Esophagus (tissue), 2 donors: ENCODE measurements around the gene TM9SF1. TPM values are rescaled to one million over a fixed set of nuclear protein-coding genes. Genes with fewer than 3 reads are reported as not detected.

Experiments used
- H3K27ac ChIP-seq, 2 donors: one replicate each; pipeline ENCODE4 v1.5.1; 2013; ENCODE audit warnings: low read depth in 2 of 2, mild to moderate bottlenecking in 2 of 2, inconsistent platforms in 1 of 2, low read length in 1 of 2, moderate library complexity in 1 of 2
- H3K27me3 ChIP-seq, 2 donors: one replicate each; pipeline ENCODE4 v1.6.1; 2013; ENCODE audit warnings: low read length in 2 of 2, control low read depth in 1 of 2, mild to moderate bottlenecking in 1 of 2; ENCODE audit not compliant: insufficient read depth in 2 of 2, control insufficient read depth in 1 of 2
- H3K36me3 ChIP-seq, 2 donors: one replicate each; pipeline ENCODE4 v1.6.1; 2013; ENCODE audit warnings: low read length in 1 of 2; ENCODE audit not compliant: control insufficient read depth in 2 of 2, insufficient read depth in 2 of 2
- H3K4me1 ChIP-seq, 2 donors: one replicate each; pipeline ENCODE4 v1.6.1; 2013; ENCODE audit warnings: low read length in 1 of 2; ENCODE audit not compliant: control insufficient read depth in 2 of 2, insufficient read depth in 2 of 2
- H3K4me3 ChIP-seq, 2 donors: one replicate each; pipeline ENCODE4 v1.5.1; 2013; ENCODE audit warnings: low read length in 2 of 2, mild to moderate bottlenecking in 2 of 2, low read depth in 1 of 2, moderate library complexity in 1 of 2
- H3K9me3 ChIP-seq, 2 donors: one replicate each; pipeline ENCODE4 v1.6.1; 2013; ENCODE audit warnings: mild to moderate bottlenecking in 2 of 2, low read depth in 1 of 2, low read length in 1 of 2, moderate library complexity in 1 of 2; ENCODE audit not compliant: control insufficient read depth in 2 of 2, insufficient read depth in 1 of 2
- WGBS, 2 donors: extraction: QIAGEN DNeasy Blood & Tissue Kit; methylation state at CpG; one replicate each; pipeline ENCODE4 v1.1.7; 2013; 5-methylcytosine and 5-hydroxymethylcytosine counted together
- polyA plus RNA-seq, 2 donors: library from polyadenylated mRNA; stranded (reverse); fragments of 200-250 nt; gene quantifications; one replicate each; pipeline ENCODE4 v1.2.3, GENCODE V29; 2013
- donor health status: healthy with polysubstance abuse.
- donor health status: Bipolar disorder and iron deficiency.

TM9SF1 gene
- polyA plus RNA-seq, 2 donors: 10.0 to 25.8 TPM

DNA sequence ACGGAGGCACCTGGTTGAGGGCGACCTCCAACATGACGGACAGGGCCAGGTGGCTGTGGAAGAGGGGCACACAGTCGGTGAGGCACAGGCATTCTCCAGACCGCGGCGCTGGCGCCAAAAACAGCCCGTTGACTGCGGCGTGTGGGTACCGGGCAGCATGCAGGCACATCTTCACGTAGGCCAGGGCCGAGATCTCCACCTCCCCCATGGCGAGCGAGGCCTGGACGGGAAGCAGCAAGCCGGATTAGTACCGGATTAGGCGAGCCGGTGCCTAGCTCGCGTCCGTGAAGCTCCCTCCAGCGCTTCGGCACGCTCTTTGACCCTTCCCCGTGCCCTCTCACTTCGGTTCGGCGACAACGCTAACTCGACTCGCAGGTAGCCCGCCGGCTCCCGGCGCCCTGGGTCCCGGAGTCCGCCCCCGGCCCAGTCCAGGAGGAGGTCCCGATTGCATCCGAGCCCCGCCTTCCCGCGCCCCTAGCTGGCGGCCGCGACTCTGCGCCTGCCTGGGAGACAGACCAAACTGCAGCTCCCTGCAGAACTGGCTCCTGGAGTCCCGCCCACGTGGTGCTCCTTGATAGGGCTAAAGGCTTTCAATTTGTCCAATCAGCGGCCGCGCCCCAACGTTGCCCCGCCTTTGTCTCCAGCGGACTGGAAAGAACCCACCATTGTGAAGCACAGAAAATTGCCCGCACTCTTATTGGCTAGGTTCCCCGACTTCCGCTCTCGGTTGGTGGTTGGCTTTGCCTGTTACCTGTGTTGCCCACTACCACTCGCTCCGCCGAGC is 54.0 kb downstream of the TM9SF1 start, which contains the start of gene EMC9:
Gene EMC9 (minus strand): TSS at position 495 of the 784 bp plus-strand sequence. CDS start 287 bp downstream, at position 208.
- 0% methylated on average over 65 of the region's 65 CpGs for WGBS, 2 donors
- Histone ChIP-seq H3K4me3 (peak within 1 kb of the TSS; percentile 63 to 85), H3K27me3 (no peaks in the 10 kb centered on the region), H3K36me3 (peaks cover 3 to 21% of the 10 kb centered on the region in 2 donors), H3K4me1 (peaks cover 8 to 21% of the 10 kb centered on the region in 2 donors), H3K27ac (peak within 1 kb of the TSS; percentile 97), H3K9me3 (no peaks in the 10 kb centered on the region)

DNA sequence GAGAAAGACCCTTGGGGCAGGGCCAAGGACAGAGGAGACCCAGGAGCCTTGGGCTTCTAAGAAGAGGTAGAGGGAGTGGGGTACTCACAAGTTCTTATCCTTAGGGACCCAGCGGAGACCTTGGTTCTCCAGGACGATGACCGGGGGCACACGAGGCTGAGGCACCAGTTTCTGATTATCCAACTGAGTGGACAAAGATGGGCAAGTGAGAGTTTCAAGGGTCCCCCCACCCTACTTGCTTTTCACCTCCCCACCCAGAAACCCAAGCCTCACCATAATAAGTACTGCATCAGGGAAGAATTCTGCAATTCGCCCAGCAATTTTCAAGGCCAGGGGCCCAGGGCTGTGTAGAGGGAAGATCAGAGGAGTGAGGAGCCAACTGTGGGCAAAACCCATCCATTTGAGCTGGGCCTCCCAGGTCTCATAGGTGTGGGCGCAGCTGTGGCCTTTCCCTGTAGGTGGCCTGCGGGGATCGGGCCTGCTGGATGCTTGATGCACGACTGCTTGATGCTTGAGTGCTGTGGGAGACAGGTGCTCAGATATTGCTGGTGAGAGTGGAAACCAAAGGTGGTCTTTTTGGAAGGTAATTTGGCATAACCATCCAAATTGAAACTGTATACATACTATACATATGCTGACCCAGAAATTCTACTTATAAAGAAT is 55.8 kb downstream of the TM9SF1 start:
- 72 to 81% methylated on average over 9 of the region's 9 CpGs for WGBS, 2 donors
- Histone ChIP-seq H3K4me3 (no peak overlapping the region), H3K27ac (no peak overlapping the region), H3K36me3 (peaks cover 3 to 18% of the 10 kb centered on the region in 2 donors), H3K27me3 (no peaks in the 10 kb centered on the region), H3K4me1 (peaks cover 8 to 15% of the 10 kb centered on the region in 2 donors), H3K9me3 (no peaks in the 10 kb centered on the region)

Other genes with a start within 250 kb of the TM9SF1 start
- 10 to 100 TPM; 39.2 to 56.4 TPM for gene DHRS4, start 241.7 kb downstream of the TM9SF1 start, polyA plus RNA-seq
- 10 to 100 TPM; 32.9 to 43.5 TPM for gene DHRS4L2, start 206.5 kb downstream of the TM9SF1 start, polyA plus RNA-seq
- 1 to 10 TPM in 1 of 2 donors, under 1 TPM in 1; 0.55 to 2.3 TPM for gene CARMIL3, start 143.4 kb downstream of the TM9SF1 start, polyA plus RNA-seq
- under 1 TPM in 1 of 2 donors, not detected in 1; 0.06 TPM for gene CPNE6, start 123.9 kb downstream of the TM9SF1 start, polyA plus RNA-seq
- 10 to 100 TPM; 10.1 to 29.2 TPM for gene PCK2, start 101.1 kb downstream of the TM9SF1 start, polyA plus RNA-seq
- 10 to 100 TPM; 21.5 to 41.6 TPM for gene DCAF11, start 80.7 kb downstream of the TM9SF1 start, polyA plus RNA-seq
- gene NRL, start 80.5 kb downstream of the TM9SF1 start, polyA plus RNA-seq: 1 to 10 TPM in 1 of 2 donors, under 1 TPM in 1; 0.86 to 1.4 TPM
- 1 to 10 TPM in 1 of 2 donors, under 1 TPM in 1; 0.60 to 1.1 TPM for gene FITM1, start 64.8 kb downstream of the TM9SF1 start, polyA plus RNA-seq
- gene PSME1, start 59.2 kb downstream of the TM9SF1 start, polyA plus RNA-seq: 100 to 1,000 TPM; 146 to 198 TPM
- 10 to 100 TPM; 24.5 to 26.6 TPM for gene EMC9, start 53.9 kb downstream of the TM9SF1 start, polyA plus RNA-seq
- gene PSME2, start 48.8 kb downstream of the TM9SF1 start, polyA plus RNA-seq: 100 to 1,000 TPM; 143 to 233 TPM
- gene RNF31, start 47.9 kb downstream of the TM9SF1 start, polyA plus RNA-seq: 10 to 100 TPM; 27.4 to 70.6 TPM
- gene IRF9, start 34.2 kb downstream of the TM9SF1 start, polyA plus RNA-seq: 10 to 100 TPM; 35.0 to 43.5 TPM
- 1 to 10 TPM; 3.9 to 10.0 TPM for gene REC8, start 23.4 kb downstream of the TM9SF1 start, polyA plus RNA-seq
- 10 to 100 TPM; 12.3 to 23.5 TPM for gene IPO4, start 6.6 kb downstream of the TM9SF1 start, polyA plus RNA-seq
- gene TSSK4, start 10.3 kb upstream of the TM9SF1 start, polyA plus RNA-seq: under 1 TPM in 1 of 2 donors, not detected in 1; 0.10 TPM
- 10 to 100 TPM; 37.0 to 65.7 TPM for gene CHMP4A, start 18.0 kb upstream of the TM9SF1 start, polyA plus RNA-seq
- gene MDP1, start 20.6 kb upstream of the TM9SF1 start, polyA plus RNA-seq: 10 to 100 TPM; 12.1 to 12.8 TPM
- 100 to 1,000 TPM; 116 to 220 TPM for gene NEDD8, start 36.9 kb upstream of the TM9SF1 start, polyA plus RNA-seq
- gene GMPR2, start 37.5 kb upstream of the TM9SF1 start, polyA plus RNA-seq: 10 to 100 TPM; 24.5 to 35.0 TPM
- gene TINF2, start 47.2 kb upstream of the TM9SF1 start, polyA plus RNA-seq: 10 to 100 TPM; 49.2 to 49.8 TPM
- gene TGM1, start 67.7 kb upstream of the TM9SF1 start, polyA plus RNA-seq: 100 to 1,000 TPM; 609 to 890 TPM
- 100 to 1,000 TPM; 117 to 135 TPM for gene RABGGTA, start 76.2 kb upstream of the TM9SF1 start, polyA plus RNA-seq
- 10 to 100 TPM; 92.6 to 97.6 TPM for gene DHRS1, start 104.3 kb upstream of the TM9SF1 start, polyA plus RNA-seq
- 10 to 100 TPM in 1 of 2 donors, 1 to 10 TPM in 1; 9.3 to 10.8 TPM for gene NOP9, start 104.4 kb upstream of the TM9SF1 start, polyA plus RNA-seq
- gene CIDEB, start 112.5 kb upstream of the TM9SF1 start, polyA plus RNA-seq: 10 to 100 TPM; 24.3 TPM
- 10 to 100 TPM; 11.6 to 30.4 TPM for gene LTB4R2, start 114.7 kb upstream of the TM9SF1 start, polyA plus RNA-seq
- gene LTB4R, start 116.1 kb upstream of the TM9SF1 start, polyA plus RNA-seq: 10 to 100 TPM; 63.3 to 73.6 TPM
- 10 to 100 TPM; 10.2 to 23.3 TPM for gene ADCY4, start 139.6 kb upstream of the TM9SF1 start, polyA plus RNA-seq
- 10 to 100 TPM; 13.3 to 14.4 TPM for gene RIPK3, start 144.6 kb upstream of the TM9SF1 start, polyA plus RNA-seq
- gene NFATC4, start 172.7 kb upstream of the TM9SF1 start, polyA plus RNA-seq: 10 to 100 TPM; 20.9 to 25.6 TPM
- gene NYNRIN, start 203.6 kb upstream of the TM9SF1 start, polyA plus RNA-seq: 1 to 10 TPM; 4.8 to 5.6 TPM
- under 1 TPM; 0.75 to 0.86 TPM for gene CBLN3, start 234.2 kb upstream of the TM9SF1 start, polyA plus RNA-seq
- gene KHNYN, start 234.5 kb upstream of the TM9SF1 start, polyA plus RNA-seq: 10 to 100 TPM; 20.8 to 24.4 TPM
- 10 to 100 TPM; 38.1 to 39.8 TPM for gene SDR39U1, start 247.3 kb upstream of the TM9SF1 start, polyA plus RNA-seq